ENCODE measurements around the gene MALRD1. TPM values are rescaled to one million over a fixed set of nuclear protein-coding genes. Genes with fewer than 3 reads are reported as not detected.

MALRD1 gene
- total RNA-seq, 1 donor from 2014 or later = 0.28 TPM

- no peaks in the 10 kb centered on the region for H3K4me1 Mint-ChIP-seq (ENCODE audit: unreplicated experiment)
- H3K4me3 Mint-ChIP-seq (ENCODE audit: unreplicated experiment) = no peak overlapping the region
- no peak overlapping the region for H3K27ac Mint-ChIP-seq (ENCODE audit: unreplicated experiment)
- TF ChIP-seq CTCF (IDR thresholded peaks at IDR 0.05; ENCODE audit: unreplicated experiment) = no peak
- no peak for DNase-seq (ENCODE audit: low spot score)
- no peaks in the 10 kb centered on the region for H3K27me3 Mint-ChIP-seq (ENCODE audit: unreplicated experiment)
- no peaks in the 10 kb centered on the region for H3K36me3 Mint-ChIP-seq (ENCODE audit: low read depth, unreplicated experiment)
- no peaks in the 10 kb centered on the region for H3K9me3 Mint-ChIP-seq (ENCODE audit: unreplicated experiment)
These were observed 483.8 kb downstream of the MALRD1 start for GRCh38 chr10:19532411-19532810.

- Mint-ChIP-seq H3K36me3 (ENCODE audit: low read depth, unreplicated experiment) (no peaks in the 10 kb centered on the region), H3K27me3 (ENCODE audit: unreplicated experiment) (no peaks in the 10 kb centered on the region), H3K4me3 (ENCODE audit: unreplicated experiment) (no peak overlapping the region), H3K27ac (ENCODE audit: unreplicated experiment) (no peak overlapping the region), H3K9me3 (ENCODE audit: unreplicated experiment) (no peaks in the 10 kb centered on the region), H3K4me1 (ENCODE audit: unreplicated experiment) (no peaks in the 10 kb centered on the region)
- DNase-seq (ENCODE audit: low spot score) = no peak
- no peak for TF ChIP-seq CTCF (IDR thresholded peaks at IDR 0.05; ENCODE audit: unreplicated experiment)
These were observed 492.7 kb downstream of the MALRD1 start for GRCh38 chr10:19541299-19541698.

- Mint-ChIP-seq H3K36me3 (ENCODE audit: low read depth, unreplicated experiment) (no peaks in the 10 kb centered on the region), H3K4me3 (ENCODE audit: unreplicated experiment) (no peak overlapping the region), H3K27ac (ENCODE audit: unreplicated experiment) (no peak overlapping the region), H3K27me3 (ENCODE audit: unreplicated experiment) (peaks cover 3% of the 10 kb centered on the region), H3K4me1 (ENCODE audit: unreplicated experiment) (no peaks in the 10 kb centered on the region), H3K9me3 (ENCODE audit: unreplicated experiment) (no peaks in the 10 kb centered on the region)
- no peak for TF ChIP-seq CTCF (IDR thresholded peaks at IDR 0.05; ENCODE audit: unreplicated experiment)
- DNase-seq (ENCODE audit: low spot score) = no peak
These were observed 497.6 kb downstream of the MALRD1 start for GRCh38 chr10:19546224-19546623.

- no peak overlapping the region for H3K27ac Mint-ChIP-seq (ENCODE audit: unreplicated experiment)
- no peak for TF ChIP-seq CTCF (IDR thresholded peaks at IDR 0.05; ENCODE audit: unreplicated experiment)
- no peaks in the 10 kb centered on the region for H3K9me3 Mint-ChIP-seq (ENCODE audit: unreplicated experiment)
- no peaks in the 10 kb centered on the region for H3K4me1 Mint-ChIP-seq (ENCODE audit: unreplicated experiment)
- DNase-seq (ENCODE audit: low spot score) = no peak
- no peaks in the 10 kb centered on the region for H3K36me3 Mint-ChIP-seq (ENCODE audit: low read depth, unreplicated experiment)
- no peak overlapping the region for H3K4me3 Mint-ChIP-seq (ENCODE audit: unreplicated experiment)
- H3K27me3 Mint-ChIP-seq (ENCODE audit: unreplicated experiment) = peaks cover 3% of the 10 kb centered on the region
These were observed 500.9 kb downstream of the MALRD1 start for GRCh38 chr10:19549503-19549902.

GRCh38 chr10:19556666-19557065 is 508.1 kb downstream of the MALRD1 start:
- H3K4me1 Mint-ChIP-seq (ENCODE audit: unreplicated experiment) = no peaks in the 10 kb centered on the region
- no peaks in the 10 kb centered on the region for H3K36me3 Mint-ChIP-seq (ENCODE audit: low read depth, unreplicated experiment)
- no peaks in the 10 kb centered on the region for H3K9me3 Mint-ChIP-seq (ENCODE audit: unreplicated experiment)
- H3K27me3 Mint-ChIP-seq (ENCODE audit: unreplicated experiment) = no peaks in the 10 kb centered on the region
- no peak for TF ChIP-seq CTCF (IDR thresholded peaks at IDR 0.05; ENCODE audit: unreplicated experiment)
- no peak for DNase-seq (ENCODE audit: low spot score)
- no peak overlapping the region for H3K27ac Mint-ChIP-seq (ENCODE audit: unreplicated experiment)
- H3K4me3 Mint-ChIP-seq (ENCODE audit: unreplicated experiment) = no peak overlapping the region
